Ovary (tissue), 9 donors: Measurements from ENCODE around the gene BBS1. TPM values are rescaled to one million over a fixed set of nuclear protein-coding genes. Genes with fewer than 3 reads are reported as not detected.

Source experiments
- DNase-seq, 5 donors: peaks; one replicate each; pipeline ENCODE4 v3.0.0-alpha.2; 2019 to 2020
- H3K27ac ChIP-seq, 2 donors: fragments of 200-600 bp; one replicate each; pipeline versions ENCODE4 v1.5.1 to v1.8.0; 2019 to 2022
- H3K27me3 ChIP-seq: fragments of 200-600 bp; one replicate; pipeline ENCODE4 v1.8.0; 2022
- H3K36me3 ChIP-seq: fragments of 200-600 bp; sonication (generic); one replicate; pipeline ENCODE4 v1.5.1; 2019
- H3K4me1 ChIP-seq: one replicate; pipeline ENCODE4 v1.8.1; 2013; ENCODE audit warnings: mild to moderate bottlenecking, moderate library complexity; ENCODE audit not compliant: insufficient read depth
- H3K4me3 ChIP-seq: fragments of 200-600 bp; sonication (generic); one replicate; pipeline ENCODE4 v1.5.1; 2017
- H3K9me3 ChIP-seq, 2 donors: fragments of 200-600 bp in 1 of 2; sonication (generic) in 1 of 2; one replicate each; pipeline versions ENCODE4 v1.5.1 to v1.8.1; 2013 to 2019; ENCODE audit warnings: mild to moderate bottlenecking in 1 of 2, moderate library complexity in 1 of 2
- CTCF ChIP-seq, 3 donors: fragments of 450-650 bp in 2 of 3; fragments of 200-600 bp in 1 of 3; IDR thresholded peaks; one replicate each; pipeline versions ENCODE4 v1.5.1 to v1.8.0; 2016 to 2022; ENCODE audit warnings: antibody characterized with exemption in 3 of 3, mild to moderate bottlenecking in 1 of 3
- EP300 ChIP-seq: sonication (generic); formaldehyde crosslinking; IDR thresholded peaks from one replicate; pipeline ENCODE4 v1.6.1; 2017; ENCODE audit warnings: antibody characterized with exemption
- POLR2A ChIP-seq: fragments of 450-650 bp; IDR thresholded peaks from one replicate; pipeline ENCODE4 v1.6.1; 2017; ENCODE audit warnings: antibody characterized with exemption, mild to moderate bottlenecking, moderate library complexity
- WGBS, 3 donors: extraction: QIAGEN DNeasy Blood & Tissue Kit in 1 of 3; methylation state at CpG; one replicate each; pipeline versions ENCODE4 v1.1.5 to v1.1.7; 2013 to 2017; 5-methylcytosine and 5-hydroxymethylcytosine counted together
- intact Hi-C, 4 donors: fragments of 100-400 bp; cut with DNase I; formaldehyde crosslinking; loops; one replicate each; pipeline versions ENCODE4 v1.11.0 to v1.15.1; 2022 to 2023
- polyA plus RNA-seq, 2 donors: library from polyadenylated mRNA; stranded (reverse); fragments of 200-250 nt in 1 of 2; fragments of 350-450 nt in 1 of 2; fragmentation: Illumina TruSeq in 1 of 2; extraction: RNeasy Lipid Tissue Mini Kit (QIAGEN cat#74804) in 1 of 2; gene quantifications; one replicate each; pipeline ENCODE4 v1.2.3, GENCODE V29; 2013 to 2014
- total RNA-seq, 7 donors: library from RNA; depleted of rRNA in 2 of 7; stranded (reverse); fragments of >200 nt in 2 of 7; fragmentation: NEBNext Ultra II Directional in 3 of 7; extraction: Animal tissue kit (Norgen Biotek cat#: 25700) in 3 of 7; gene quantifications; one replicate each; pipeline versions ENCODE4 v1.1.0 to v1.2.4, GENCODE V29; 2016 to 2023
- donor health status: DM: no; HTN: no; CAD: no; lungs with moderate emphysema.
- donor health status: DM: no; HTN: no; CAD: no.
- donor health status: Bipolar disorder and iron deficiency.
- donor health status: DM: yes; HTN: yes; CAD: no.
- donor health status: DM: no; HTN: no; CAD: no.
- donor health status: DM: yes; HTN: yes; CAD: no.

BBS1 gene
- total and polyA plus RNA-seq, 9 donors = 33.8 to 78.3 (median 67.2) TPM

GRCh38 chr11:66559866-66560676 is 49.6 kb downstream of the BBS1 start:
- no peaks in the 10 kb centered on the region for H3K27me3 ChIP-seq
- no peak overlapping the region for H3K4me3 ChIP-seq
- H3K36me3 ChIP-seq = no peaks in the 10 kb centered on the region
- TF ChIP-seq CTCF (IDR thresholded peaks at IDR 0.05) (no peak), POLR2A (no peak), EP300 (no peak)
- no peak overlapping the region for H3K27ac ChIP-seq
- 70 to 78% (median 71%) methylated on average over 26 to 27 of the region's 27 CpGs for WGBS, 3 donors
- DNase-seq = no peak
- H3K9me3 ChIP-seq = no peaks in the 10 kb centered on the region
- H3K4me1 ChIP-seq = peaks cover 3% of the 10 kb centered on the region
- intact Hi-C loops = no loop called here

GRCh38 chr11:66561178-66561974 is 50.9 kb downstream of the BBS1 start:
- no peaks in the 10 kb centered on the region for H3K27me3 ChIP-seq
- TF ChIP-seq CTCF (IDR thresholded peaks at IDR 0.05) = no peak
- no peak for TF ChIP-seq EP300
- TF ChIP-seq POLR2A = no peak
- DNase-seq = no peak
- peaks cover 3% of the 10 kb centered on the region for H3K4me1 ChIP-seq
- H3K27ac ChIP-seq = no peak overlapping the region
- intact Hi-C loops = no loop called here
- no peaks in the 10 kb centered on the region for H3K36me3 ChIP-seq
- H3K4me3 ChIP-seq = no peak overlapping the region
- 58 to 67% (median 61%) methylated on average over 13 to 14 of the region's 14 CpGs for WGBS, 3 donors
- H3K9me3 ChIP-seq = no peaks in the 10 kb centered on the region

GRCh38 chr11:66561975-66562248 is 51.5 kb downstream of the BBS1 start:
- peaks cover 3% of the 10 kb centered on the region for H3K4me1 ChIP-seq
- TF ChIP-seq POLR2A = no peak
- no peak for TF ChIP-seq CTCF (IDR thresholded peaks at IDR 0.05)
- no peak for TF ChIP-seq EP300
- no peaks in the 10 kb centered on the region for H3K36me3 ChIP-seq
- no peaks in the 10 kb centered on the region for H3K9me3 ChIP-seq
- no peak for DNase-seq
- H3K4me3 ChIP-seq = no peak overlapping the region
- intact Hi-C loops = no loop called here
- no peaks in the 10 kb centered on the region for H3K27me3 ChIP-seq
- 80 to 90% (median 88%) methylated on average over 4 to 9 of the region's 9 CpGs for WGBS, 3 donors
- H3K27ac ChIP-seq = no peak overlapping the region

GRCh38 chr11:66562275-66562674 is 51.8 kb downstream of the BBS1 start:
- H3K4me1 ChIP-seq = peaks cover 3% of the 10 kb centered on the region
- no peak for TF ChIP-seq CTCF (IDR thresholded peaks at IDR 0.05)
- no peak for TF ChIP-seq EP300
- no peak for TF ChIP-seq POLR2A
- H3K36me3 ChIP-seq = no peaks in the 10 kb centered on the region
- WGBS, 3 donors = 73 to 82% (median 79%) methylated on average over 2 of the region's 2 CpGs
- no peaks in the 10 kb centered on the region for H3K9me3 ChIP-seq
- H3K4me3 ChIP-seq = no peak overlapping the region
- intact Hi-C loops = no loop called here
- H3K27ac ChIP-seq = no peak overlapping the region
- no peaks in the 10 kb centered on the region for H3K27me3 ChIP-seq
- DNase-seq = no peak
